Trophoblast cell (in vitro differentiated cells and primary cell): ENCODE measurements around the gene MAP3K15.

Experiments used
- DNase-seq, 2 donors: peaks; one replicate each; pipeline ENCODE4 v3.0.0-alpha.2; 2016
- H2AFZ ChIP-seq: 2 replicates; pipeline ENCODE4 v1.6.1; 2013; ENCODE audit warnings: low read length, moderate library complexity, mild to moderate bottlenecking; ENCODE audit not compliant: insufficient read depth, poor library complexity
- H2AK5ac ChIP-seq: 2 replicates; pipeline ENCODE4 v1.6.1; 2013; ENCODE audit warnings: mild to moderate bottlenecking, low read length
- H2BK120ac ChIP-seq: 2 replicates; pipeline ENCODE4 v1.6.1; 2013; ENCODE audit warnings: low read length, mild to moderate bottlenecking, moderate library complexity; ENCODE audit not compliant: insufficient read depth, poor library complexity
- H2BK12ac ChIP-seq: 2 replicates; pipeline ENCODE4 v1.6.1; 2013; ENCODE audit warnings: mild to moderate bottlenecking, low read length, moderate library complexity
- H2BK5ac ChIP-seq: 2 replicates; pipeline ENCODE4 v1.6.1; 2013; ENCODE audit warnings: low read length, low read depth, moderate library complexity, mild to moderate bottlenecking; ENCODE audit not compliant: poor library complexity
- H3K14ac ChIP-seq: 2 replicates; pipeline ENCODE4 v1.6.1; 2013; ENCODE audit warnings: mild to moderate bottlenecking, low read length
- H3K18ac ChIP-seq: 2 replicates; pipeline ENCODE4 v1.6.1; 2013; ENCODE audit warnings: mild to moderate bottlenecking, low read length
- H3K23ac ChIP-seq: 2 replicates; pipeline ENCODE4 v1.6.1; 2013; ENCODE audit warnings: low read length
- H3K27ac ChIP-seq: 2 replicates; pipeline ENCODE4 v1.5.1; 2013; ENCODE audit warnings: low read depth, mild to moderate bottlenecking, inconsistent platforms, low read length, moderate library complexity
- H3K27me3 ChIP-seq: 2 replicates; pipeline ENCODE4 v1.6.1; 2013; ENCODE audit warnings: inconsistent platforms, mild to moderate bottlenecking, low read length, moderate library complexity; ENCODE audit not compliant: insufficient read depth
- H3K36me3 ChIP-seq, 2 experiments: 1 replicate in 1 of 2; 2 replicates in 1 of 2; pipeline ENCODE4 v1.6.1; 2013; ENCODE audit warnings: low read length in 2 of 2, mild to moderate bottlenecking in 2 of 2, moderate library complexity in 1 of 2; ENCODE audit not compliant: insufficient read depth in 2 of 2, control insufficient read depth in 1 of 2
- H3K4ac ChIP-seq: 2 replicates; pipeline ENCODE4 v1.6.1; 2013; ENCODE audit warnings: low read depth, mild to moderate bottlenecking, low read length, moderate library complexity
- H3K4me1 ChIP-seq, 2 experiments: 1 replicate in 1 of 2; 2 replicates in 1 of 2; pipeline ENCODE4 v1.6.1; 2013; ENCODE audit warnings: low read length in 2 of 2, mild to moderate bottlenecking in 2 of 2, moderate library complexity in 1 of 2; ENCODE audit not compliant: insufficient read depth in 2 of 2, control insufficient read depth in 1 of 2
- H3K4me2 ChIP-seq: 2 replicates; pipeline ENCODE4 v1.6.1; 2013; ENCODE audit warnings: inconsistent platforms, mild to moderate bottlenecking, low read length, moderate library complexity
- H3K4me3 ChIP-seq: 2 replicates; pipeline ENCODE4 v1.5.1; 2013; ENCODE audit warnings: mild to moderate bottlenecking, low read depth, low read length, inconsistent platforms
- H3K79me1 ChIP-seq: one replicate; pipeline ENCODE4 v1.6.1; 2013; ENCODE audit warnings: low read length
- H3K79me2 ChIP-seq: 2 replicates; pipeline ENCODE4 v1.6.1; 2013; ENCODE audit warnings: low read length, mild to moderate bottlenecking; ENCODE audit not compliant: control insufficient read depth, insufficient read depth, poor library complexity
- H3K9ac ChIP-seq: 2 replicates; pipeline ENCODE4 v1.6.1; 2013; ENCODE audit warnings: mild to moderate bottlenecking, low read length
- H3K9me3 ChIP-seq: 2 replicates; pipeline ENCODE4 v1.6.1; 2013; ENCODE audit warnings: low read depth, mild to moderate bottlenecking, control low read depth, inconsistent platforms, low read length; ENCODE audit not compliant: insufficient read depth
- H4K12ac ChIP-seq: 2 replicates; pipeline ENCODE4 v1.6.1; 2013; ENCODE audit warnings: low read depth, mild to moderate bottlenecking, low read length, moderate library complexity
- H4K8ac ChIP-seq: 2 replicates; pipeline ENCODE4 v1.6.1; 2013; ENCODE audit warnings: low read depth, mild to moderate bottlenecking, low read length, moderate library complexity
- H4K91ac ChIP-seq: one replicate; pipeline ENCODE4 v1.6.1; 2013; ENCODE audit warnings: low read depth, mild to moderate bottlenecking, low read length, moderate library complexity
- WGBS: extraction: QIAGEN DNeasy Blood & Tissue Kit; methylation state at CpG from one replicate; pipeline ENCODE4 v1.1.7; 2013; ENCODE audit warnings: missing lambda C conversion rate; ENCODE audit not compliant: insufficient read length, insufficient coverage; ENCODE audit errors: extremely low coverage; 5-methylcytosine and 5-hydroxymethylcytosine counted together

Gene MAP3K15

GRCh38 chrX:19462231-19462630 lies 53.1 kb downstream of the MAP3K15 start:
- Histone ChIP-seq H2BK12ac (no peak overlapping the region), H2AK5ac (no peak overlapping the region), H4K12ac (no peak overlapping the region), H4K91ac (no peak overlapping the region), H3K4me2 (no peak overlapping the region), H3K9ac (no peak overlapping the region), H3K14ac (no peak overlapping the region), H3K27me3 (no peaks in the 10 kb centered on the region), H2BK5ac (no peak overlapping the region), H3K79me2 (no peaks in the 10 kb centered on the region), H4K8ac (no peak overlapping the region), H3K18ac (no peak overlapping the region), H2BK120ac (no peak overlapping the region), H3K27ac (no peak overlapping the region), H3K79me1 (no peaks in the 10 kb centered on the region), H3K36me3 (no peaks in the 10 kb centered on the region), H3K4me1 (no peaks in the 10 kb centered on the region), H3K4ac (no peak overlapping the region), H3K9me3 (no peaks in the 10 kb centered on the region), H2AFZ (no peak overlapping the region), H3K23ac (no peak overlapping the region), H3K4me3 (no peak overlapping the region)
- no CpG with 5 or more reads among the region's 2 CpGs for WGBS
- DNase-seq = no peak

- no peaks in the 10 kb centered on the region for H3K27me3 ChIP-seq
- H3K4me1 ChIP-seq = no peaks in the 10 kb centered on the region
- no peak overlapping the region for H4K12ac ChIP-seq
- no peak overlapping the region for H3K9ac ChIP-seq
- H2BK120ac ChIP-seq = no peak overlapping the region
- no peak overlapping the region for H3K14ac ChIP-seq
- H2BK12ac ChIP-seq = no peak overlapping the region
- no peak overlapping the region for H3K18ac ChIP-seq
- H3K9me3 ChIP-seq = no peaks in the 10 kb centered on the region
- H3K27ac ChIP-seq = no peak overlapping the region
- H3K36me3 ChIP-seq = no peaks in the 10 kb centered on the region
- H3K79me2 ChIP-seq = no peaks in the 10 kb centered on the region
- H3K4ac ChIP-seq = no peak overlapping the region
- WGBS = no CpG with 5 or more reads among the region's 4 CpGs
- no peak overlapping the region for H3K23ac ChIP-seq
- H2BK5ac ChIP-seq = no peak overlapping the region
- H4K8ac ChIP-seq = no peak overlapping the region
- no peak overlapping the region for H3K4me2 ChIP-seq
- no peak for DNase-seq
- H2AK5ac ChIP-seq = no peak overlapping the region
- H3K4me3 ChIP-seq = no peak overlapping the region
- H2AFZ ChIP-seq = no peak overlapping the region
- no peaks in the 10 kb centered on the region for H3K79me1 ChIP-seq
- no peak overlapping the region for H4K91ac ChIP-seq
Measured at GRCh38 chrX:19457662-19458061, 57.6 kb downstream of the MAP3K15 start.

DNA sequence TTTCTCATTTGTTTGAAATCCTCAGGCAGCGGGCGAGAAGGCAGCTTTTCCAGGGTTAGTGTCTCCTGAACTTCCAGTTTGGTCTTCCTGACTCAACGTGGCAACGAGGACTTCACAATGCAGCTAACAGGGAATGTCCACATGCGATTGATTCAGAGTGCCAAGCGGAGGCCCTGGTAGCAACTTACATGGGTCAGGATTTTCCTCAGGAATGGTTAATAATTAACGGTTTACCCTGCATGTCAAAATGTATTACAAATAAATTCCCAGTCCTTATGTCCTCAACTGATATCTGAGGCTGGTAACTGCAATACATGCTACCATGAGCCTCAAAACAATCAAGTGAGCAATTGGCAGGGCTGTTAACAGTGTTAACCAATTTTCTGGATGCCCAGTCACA lies 67.2 kb downstream of the MAP3K15 start:
- no peaks in the 10 kb centered on the region for H3K36me3 ChIP-seq
- no peak overlapping the region for H2AFZ ChIP-seq
- no peak overlapping the region for H2BK5ac ChIP-seq
- no peak overlapping the region for H3K23ac ChIP-seq
- no peak overlapping the region for H3K9ac ChIP-seq
- no peak overlapping the region for H3K27ac ChIP-seq
- no peak overlapping the region for H2BK120ac ChIP-seq
- no peak overlapping the region for H4K91ac ChIP-seq
- no peak overlapping the region for H3K4ac ChIP-seq
- no peak overlapping the region for H3K18ac ChIP-seq
- no peak overlapping the region for H3K14ac ChIP-seq
- H2AK5ac ChIP-seq = no peak overlapping the region
- DNase-seq = no peak
- no peak overlapping the region for H2BK12ac ChIP-seq
- H3K27me3 ChIP-seq = no peaks in the 10 kb centered on the region
- H4K12ac ChIP-seq = no peak overlapping the region
- WGBS = no CpG with 5 or more reads among the region's 7 CpGs
- no peak overlapping the region for H3K4me3 ChIP-seq
- H4K8ac ChIP-seq = no peak overlapping the region
- H3K4me1 ChIP-seq = no peaks in the 10 kb centered on the region
- no peaks in the 10 kb centered on the region for H3K9me3 ChIP-seq
- H3K4me2 ChIP-seq = no peak overlapping the region
- no peaks in the 10 kb centered on the region for H3K79me1 ChIP-seq
- no peaks in the 10 kb centered on the region for H3K79me2 ChIP-seq

- Histone ChIP-seq H3K27ac (no peak overlapping the region), H2BK120ac (no peak overlapping the region), H4K91ac (no peak overlapping the region), H3K79me2 (no peaks in the 10 kb centered on the region), H2BK12ac (no peak overlapping the region), H3K4me3 (no peak overlapping the region), H3K9ac (no peak overlapping the region), H2AK5ac (no peak overlapping the region), H3K27me3 (no peaks in the 10 kb centered on the region), H3K23ac (no peak overlapping the region), H3K9me3 (no peaks in the 10 kb centered on the region), H3K14ac (no peak overlapping the region), H3K4ac (no peak overlapping the region), H3K36me3 (no peaks in the 10 kb centered on the region), H3K79me1 (no peaks in the 10 kb centered on the region), H4K12ac (no peak overlapping the region), H2AFZ (no peak overlapping the region), H4K8ac (no peak overlapping the region), H3K18ac (no peak overlapping the region), H2BK5ac (no peak overlapping the region), H3K4me2 (no peak overlapping the region), H3K4me1 (no peaks in the 10 kb centered on the region)
- peak; percentile 75 to 83 for DNase-seq
- no CpG with 5 or more reads among the region's 4 CpGs for WGBS
Measured at GRCh38 chrX:19446397-19446796, 68.9 kb downstream of the MAP3K15 start.
